Ureter (tissue), 1 donor: ENCODE results near the gene GLE1. TPM values are rescaled to one million over a fixed set of nuclear protein-coding genes. Genes with fewer than 3 reads are reported as not detected.
A peak's percentile ranks its signal among the peaks of the same experiment; 100 is the strongest.
"Not testable (repeated sequence)": the region's sequence is repeated elsewhere in the genome, so short reads cannot be mapped to it uniquely, and the experiment has no call there.

ENCODE experiments used
- DNase-seq: peaks from one replicate; pipeline ENCODE4 v3.0.0-alpha.2; 2020; ENCODE audit warnings: low spot score
- total RNA-seq: library from RNA; stranded (reverse); gene quantifications from one replicate; pipeline ENCODE4 v1.2.4, GENCODE V29; 2023
- donor health status: DM: yes; HTN: yes; CAD: no.

The GLE1 gene
- total RNA-seq, 1 donor from 2014 or later: 19.8 TPM

GRCh38 chr9:128495804-128496417, 8.6 kb upstream of the GLE1 start:
- no peak for DNase-seq

GRCh38 chr9:128497824-128498610, 6.5 kb upstream of the GLE1 start:
- DNase-seq: no peak

GRCh38 chr9:128498911-128499310, 5.6 kb upstream of the GLE1 start:
- no peak for DNase-seq

DNA sequence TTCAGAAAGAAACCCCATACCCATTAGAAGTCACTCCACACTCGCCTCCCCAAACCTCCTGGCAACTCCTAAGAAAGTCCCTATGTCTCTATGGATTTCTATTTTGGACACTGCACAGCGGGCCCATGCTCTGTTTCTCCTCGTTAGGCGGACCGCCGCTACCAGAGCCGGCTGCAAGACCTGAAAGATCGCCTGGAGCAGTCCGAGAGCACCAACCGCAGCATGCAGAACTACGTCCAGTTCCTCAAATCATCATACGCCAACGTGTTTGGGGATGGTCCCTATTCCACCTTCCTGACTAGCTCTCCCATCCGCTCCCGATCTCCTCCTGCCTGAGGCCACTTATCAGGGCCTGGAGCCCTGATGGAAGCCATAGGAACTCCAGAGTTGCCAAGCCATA, 4.6 kb upstream of the GLE1 start:
- no peak for DNase-seq

DNA sequence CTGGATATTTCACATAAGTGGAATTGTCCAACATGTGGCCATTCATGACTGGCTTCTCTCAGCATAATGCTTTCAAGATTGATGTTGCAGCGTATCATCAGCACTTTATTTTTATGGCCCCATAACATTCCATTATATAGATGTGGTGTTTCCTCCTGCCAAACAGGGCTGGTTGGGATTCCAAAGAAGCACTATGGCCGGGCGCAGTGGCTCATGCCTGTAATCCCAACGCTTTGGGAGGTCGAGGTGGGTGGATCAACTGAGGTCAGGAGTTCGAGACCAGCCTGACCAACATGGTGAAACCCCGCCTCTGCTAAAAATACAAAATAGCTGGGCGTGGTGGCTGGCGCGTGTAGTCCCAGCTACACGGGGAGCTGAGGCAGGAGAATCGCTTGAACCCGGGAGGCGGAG, 1.1 kb upstream of the GLE1 start:
- not testable (repeated sequence) for DNase-seq

- peak; percentile 48 for DNase-seq
Measured at GRCh38 chr9:128503870-128504269, 649 bp upstream of the GLE1 start.

GRCh38 chr9:128505414-128505765, 871 bp downstream of the GLE1 start:
- DNase-seq: no peak

DNA sequence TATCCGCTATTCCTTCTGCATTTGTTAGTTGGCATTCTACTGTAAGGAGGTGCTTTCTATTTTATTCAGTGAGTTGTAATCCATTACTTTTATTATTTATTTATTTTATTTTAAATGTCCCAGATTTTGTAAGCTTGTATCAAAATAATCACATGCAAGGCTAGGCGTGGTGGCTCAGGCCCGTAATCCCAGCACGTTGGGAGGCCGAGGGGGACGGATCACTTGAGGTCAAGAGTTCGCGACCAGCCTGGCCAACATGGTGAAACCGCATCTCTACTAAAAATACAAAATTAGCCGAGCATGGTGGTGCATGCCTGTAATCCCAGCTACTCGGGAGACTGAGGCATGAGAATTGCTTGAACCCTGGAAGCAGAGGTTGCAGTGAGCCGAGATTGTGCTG, 1.4 kb downstream of the GLE1 start:
- not testable (repeated sequence) for DNase-seq

DNA sequence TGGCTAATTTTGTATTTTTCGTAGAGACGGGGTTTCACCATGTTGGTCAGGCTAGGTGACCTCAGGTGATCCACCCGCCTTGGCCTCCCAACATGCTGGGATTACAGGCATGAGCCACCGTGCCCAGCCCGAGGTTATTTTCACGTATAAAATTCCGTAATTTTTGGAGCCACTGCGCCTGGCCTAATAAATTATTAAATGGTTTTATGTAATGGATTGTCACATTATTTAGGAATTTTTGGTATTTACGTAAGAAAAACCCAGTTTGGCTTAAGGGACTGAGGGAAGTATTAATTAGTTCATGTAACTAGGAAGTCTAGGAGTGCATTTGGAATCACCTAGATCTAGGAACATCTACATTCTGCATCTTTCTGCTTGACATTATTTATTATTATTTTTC, 8.3 kb downstream of the GLE1 start:
- no peak for DNase-seq

DNA sequence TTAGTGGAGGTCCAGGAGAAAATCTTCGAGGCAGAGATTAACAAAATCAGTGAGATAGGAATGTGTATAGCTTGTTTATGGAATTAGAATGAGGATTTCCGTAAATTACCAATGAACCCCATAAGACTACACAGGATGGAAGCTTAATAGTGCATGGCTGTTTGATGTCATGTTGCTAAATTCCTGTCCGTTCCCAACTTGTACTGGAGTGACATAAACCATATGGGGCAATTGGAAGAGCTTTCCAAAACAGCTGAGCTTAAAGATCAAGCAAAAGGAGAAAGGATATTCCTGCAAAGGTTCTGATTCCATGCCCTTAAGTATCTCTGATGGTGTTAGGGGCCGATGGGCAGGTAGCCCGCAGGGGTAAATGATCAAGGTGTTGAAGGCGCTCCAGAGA, 17.4 kb downstream of the GLE1 start:
- DNase-seq: no peak

DNA sequence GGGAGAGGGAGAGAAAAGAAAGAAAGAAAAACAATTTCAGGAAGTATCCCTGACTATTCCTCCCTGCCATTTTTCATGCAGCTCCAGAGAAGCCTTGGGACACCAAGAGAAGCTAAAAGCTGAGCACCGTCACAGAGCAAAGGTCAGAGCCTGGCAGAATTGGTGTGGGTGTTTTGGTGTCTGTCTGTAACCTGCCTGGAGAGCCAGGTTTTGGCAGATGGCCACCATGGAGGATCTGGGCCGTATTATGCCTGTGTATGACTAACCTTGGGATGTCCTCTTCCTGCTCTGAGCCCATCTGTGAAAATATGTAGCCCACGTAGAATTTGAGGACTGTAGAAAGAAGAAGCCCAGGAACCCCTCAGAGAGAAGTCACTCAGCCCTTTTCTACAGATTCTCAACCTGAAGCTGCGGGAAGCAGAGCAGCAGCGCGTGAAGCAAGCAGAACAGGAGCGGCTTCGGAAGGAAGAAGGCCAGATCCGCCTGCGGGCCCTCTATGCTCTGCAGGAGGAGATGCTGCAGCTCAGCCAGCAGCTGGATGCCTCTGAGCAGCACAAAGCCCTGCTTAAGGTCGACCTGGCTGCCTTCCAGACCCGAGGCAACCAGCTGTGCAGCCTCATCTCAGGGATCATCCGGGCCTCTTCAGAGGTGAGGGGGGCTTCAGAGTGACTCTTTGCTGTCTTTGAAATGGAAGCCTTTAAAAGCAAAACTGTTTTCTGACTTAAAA, 18.8 kb downstream of the GLE1 start:
- DNase-seq: no peak

- no peak for DNase-seq
Measured at GRCh38 chr9:128526720-128527119, 22.2 kb downstream of the GLE1 start.

- DNase-seq: no peak
Measured at GRCh38 chr9:128528445-128529160, 24.1 kb downstream of the GLE1 start.

DNA sequence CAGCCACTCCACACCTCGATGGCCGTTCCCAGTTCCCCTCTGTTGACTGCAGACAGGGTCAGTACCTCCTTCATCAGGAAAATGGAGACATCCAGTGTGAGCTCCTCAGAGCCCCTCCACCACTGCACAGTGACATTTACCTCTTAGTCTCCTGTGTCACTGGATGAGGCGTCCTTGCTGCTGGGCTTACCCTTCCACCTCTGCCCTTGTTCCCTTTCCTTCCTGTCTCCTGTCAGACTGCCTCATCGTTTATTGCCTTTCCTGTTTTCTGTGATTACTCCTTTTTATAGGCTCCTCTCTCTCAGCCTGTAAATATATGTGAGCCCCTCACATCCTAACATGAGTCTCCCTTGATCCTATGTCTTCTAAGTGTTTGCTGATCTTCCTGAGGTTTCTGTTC, 24.7 kb downstream of the GLE1 start:
- DNase-seq: no peak

DNA sequence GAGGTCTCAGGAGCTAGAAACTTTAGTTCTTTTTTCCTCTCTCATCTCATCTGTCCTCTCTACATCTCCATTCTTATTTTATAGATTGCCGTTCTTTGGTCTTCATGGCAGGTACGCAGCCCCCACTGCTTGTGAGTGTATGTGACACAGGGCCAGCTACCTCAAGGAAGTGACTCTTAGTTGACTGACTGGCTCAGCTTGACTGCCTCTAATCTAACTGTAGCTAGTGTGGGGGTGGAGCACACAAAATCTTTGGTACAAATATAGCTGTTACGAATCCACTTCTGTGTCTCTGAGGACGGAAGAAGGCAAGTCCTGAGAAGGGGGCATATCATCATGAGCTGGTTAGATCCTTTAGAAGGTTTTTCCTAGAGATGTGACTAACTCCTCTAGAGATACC, 28.1 kb downstream of the GLE1 start:
- DNase-seq: no peak

DNA sequence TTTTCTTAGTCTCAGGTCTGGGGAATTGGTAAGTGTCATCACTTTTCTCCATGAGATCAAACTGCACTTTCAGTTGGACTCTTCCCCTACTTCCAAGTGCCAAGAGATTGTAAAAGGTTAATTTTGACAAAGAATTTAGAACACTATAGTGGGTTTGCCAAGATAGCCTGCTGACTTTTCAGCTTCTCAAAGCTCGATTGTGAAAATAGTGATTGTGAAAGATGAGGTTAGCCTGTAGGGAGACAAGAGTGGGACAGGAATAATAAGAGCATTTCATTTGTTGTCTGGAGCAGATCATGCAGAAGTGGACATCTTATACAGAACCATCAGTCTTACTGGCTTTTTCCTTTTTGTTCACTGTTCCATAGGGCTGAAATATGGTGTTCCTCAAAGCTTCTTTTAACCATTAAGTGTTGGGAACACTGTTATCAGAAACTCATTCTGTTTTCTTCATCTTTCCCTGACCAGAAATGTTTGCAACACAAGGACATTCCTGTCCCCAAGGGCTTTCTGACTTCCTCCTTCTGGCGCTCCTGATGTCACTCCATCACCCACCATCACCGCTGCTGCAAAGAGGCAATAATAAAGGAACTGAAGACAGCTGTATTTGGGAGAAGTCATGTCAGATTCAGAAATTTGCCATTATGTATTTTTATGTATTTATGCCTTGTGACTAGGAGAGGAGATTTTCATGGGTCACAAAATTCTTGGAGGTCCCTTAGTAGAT, 36.3 kb downstream of the GLE1 start:
- no peak for DNase-seq

GRCh38 chr9:128546504-128546903, 42.0 kb downstream of the GLE1 start:
- no peak for DNase-seq

- DNase-seq: no peak
Measured at GRCh38 chr9:128548876-128549275, 44.4 kb downstream of the GLE1 start.

DNA sequence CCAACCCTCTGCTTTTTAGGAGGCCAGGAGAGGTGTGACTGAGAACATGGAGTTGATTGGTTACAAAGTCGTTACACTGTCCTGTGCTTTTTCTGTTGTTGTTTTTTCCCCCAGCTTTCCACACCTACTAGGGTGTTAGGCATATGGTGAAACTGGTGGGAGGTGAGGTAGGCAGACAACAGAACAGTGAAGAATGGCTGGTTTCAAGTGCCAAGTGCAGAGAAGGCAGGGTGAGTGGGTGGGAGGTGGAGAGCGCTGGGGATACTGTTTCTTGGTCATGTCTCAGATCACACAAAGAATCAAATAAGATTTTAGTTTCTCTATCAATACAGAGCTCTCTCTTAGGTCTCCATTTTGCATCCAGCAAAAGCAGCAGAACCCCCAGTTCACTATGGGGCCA, 45.7 kb downstream of the GLE1 start:
- DNase-seq: no peak

DNA sequence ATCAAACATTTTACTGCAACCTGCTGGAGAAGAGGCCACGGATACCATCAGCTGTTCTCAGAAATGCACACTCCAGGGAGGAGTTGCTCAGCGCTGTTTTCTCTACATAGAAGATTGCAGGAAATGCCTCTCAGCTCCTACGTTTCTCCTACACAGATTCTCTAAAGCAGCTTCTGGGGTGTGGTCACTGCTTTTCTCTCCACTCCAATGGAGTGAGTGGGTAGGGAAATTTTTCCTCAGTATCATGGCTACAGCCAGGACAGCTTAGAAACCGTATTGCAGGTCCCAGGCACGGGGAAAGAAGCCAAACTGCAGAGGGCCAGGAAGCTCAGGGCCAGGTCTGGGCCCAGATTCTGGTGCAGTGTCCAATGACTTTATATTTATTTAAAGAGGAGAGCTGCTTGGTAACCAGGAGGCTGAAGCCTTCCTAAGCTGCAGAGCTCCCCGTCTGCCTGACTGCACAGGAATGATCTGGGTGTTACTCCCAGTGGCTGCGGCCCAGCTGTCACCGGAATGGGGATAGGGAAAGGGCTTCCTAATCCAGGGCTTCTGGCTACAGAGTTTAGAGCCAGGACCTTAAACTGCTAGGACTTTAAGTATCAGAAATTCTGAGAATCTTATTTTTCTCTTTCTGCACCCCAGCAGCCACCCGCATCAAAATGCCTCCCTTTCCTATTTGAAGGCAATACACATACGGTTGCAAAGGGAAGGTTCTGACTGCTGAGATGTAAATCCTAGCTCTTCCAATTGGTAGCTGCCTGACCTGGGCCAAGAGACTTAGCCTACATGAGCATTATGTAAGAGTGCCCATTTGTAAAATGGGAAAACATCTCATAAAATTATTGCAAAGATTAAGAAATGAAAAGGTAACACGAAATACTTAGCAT, 46.5 kb downstream of the GLE1 start:
- peak; percentile 48 for DNase-seq
